Astrocyte (in vitro differentiated cells and primary cell): ENCODE data around the gene FMN1.

Experiments
- CTCF ChIP-seq: IDR thresholded peaks from 2 replicates; pipeline ENCODE4 v1.5.1; 2011; ENCODE audit warnings: low read depth, mild to moderate bottlenecking, inconsistent platforms, low read length, moderate library complexity; ENCODE audit not compliant: insufficient read depth
- EZH2 ChIP-seq: IDR thresholded peaks from 2 replicates; pipeline ENCODE4 v1.6.1; 2012; ENCODE audit warnings: mild to moderate bottlenecking, low read length, inconsistent platforms; ENCODE audit not compliant: insufficient read depth

- TF ChIP-seq CTCF (no peak), EZH2 (no peak)
Measured at GRCh38 chr15:33091983-33092693, 102.4 kb downstream of the FMN1 start.
